HS-27A (cell line): ENCODE data around the gene SPATC1L.
"Not testable (repeated sequence)": the region's sequence is repeated elsewhere in the genome, so short reads cannot be mapped to it uniquely, and the experiment has no call there.

Experiments used
- DNase-seq: peaks from one replicate; pipeline ENCODE4 v3.0.0-alpha.2; 2012; ENCODE audit warnings: low read depth, missing footprints

Gene SPATC1L

DNA sequence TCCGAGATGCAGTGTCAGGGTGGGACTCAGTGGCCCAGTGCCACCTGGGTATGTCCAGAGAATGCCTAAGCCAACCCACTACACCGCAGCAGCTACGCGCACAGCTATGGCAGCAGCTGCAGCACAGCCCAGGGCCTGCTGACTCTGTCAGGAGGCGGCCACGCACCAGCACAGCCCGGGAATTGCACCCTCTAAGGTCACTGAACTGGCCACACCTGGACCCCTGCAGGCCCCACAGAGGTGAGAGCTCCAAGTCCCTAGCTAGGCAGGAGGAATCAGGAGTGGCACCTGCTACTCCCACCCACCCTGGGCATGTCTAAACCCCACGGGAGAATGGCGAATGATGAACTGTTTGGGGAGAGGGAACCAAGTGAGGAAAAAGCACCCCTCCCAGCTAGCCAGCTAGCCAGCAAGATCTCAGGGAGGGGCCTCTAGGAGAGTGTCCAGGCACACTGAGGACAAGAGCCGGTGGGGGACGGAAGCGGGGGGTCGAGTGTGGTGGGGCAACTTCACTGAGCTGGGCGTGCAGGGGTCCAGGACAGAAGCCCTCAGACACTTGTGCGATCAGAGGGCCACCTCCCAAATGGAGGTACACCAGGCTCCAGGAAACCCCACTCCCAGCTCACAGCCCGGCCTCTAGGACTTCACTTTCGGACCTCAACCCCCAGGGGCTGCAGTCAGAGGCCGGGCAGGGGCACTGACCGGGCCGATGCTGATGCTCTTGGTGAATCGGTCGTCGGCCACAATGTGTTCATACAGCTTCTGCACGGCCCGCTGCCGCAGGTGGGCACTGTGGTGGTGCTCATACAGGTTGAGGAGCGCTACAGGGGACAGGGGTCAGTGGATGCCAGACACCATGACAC, 30.4 kb upstream of the SPATC1L start:
- DNase-seq: no peak

DNA sequence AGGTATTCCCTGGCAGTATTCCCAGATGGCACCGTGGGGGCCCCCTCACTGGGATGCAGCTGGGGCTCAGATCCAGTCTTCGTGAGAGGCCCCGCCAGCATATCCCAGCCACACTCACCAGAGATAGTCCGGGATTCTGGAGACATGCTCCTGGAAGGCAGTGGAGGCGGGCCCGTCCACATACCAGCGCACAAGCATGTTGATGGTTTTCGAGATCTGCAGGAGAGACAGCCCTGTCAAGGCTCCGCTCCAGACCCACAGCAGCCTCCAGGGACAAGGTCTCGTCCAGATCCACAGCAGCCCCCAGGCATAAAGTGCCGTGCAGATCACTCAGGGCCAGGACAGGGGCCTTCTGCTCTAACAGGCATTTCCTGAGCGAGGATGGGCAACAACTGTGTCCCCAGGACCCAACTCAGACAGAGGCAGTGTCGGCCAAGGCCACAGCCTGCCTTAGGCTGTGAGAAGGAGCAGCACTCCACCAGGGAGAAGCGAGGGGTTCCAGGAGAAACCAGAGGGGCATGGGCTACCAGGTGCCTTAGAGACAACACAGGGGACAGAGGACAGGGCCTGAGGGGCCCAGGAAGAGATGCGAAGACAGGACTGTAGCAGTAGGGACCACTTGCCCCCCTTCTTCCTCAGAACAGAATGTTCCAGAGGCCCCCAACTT, 29.5 kb upstream of the SPATC1L start:
- no peak for DNase-seq

DNA sequence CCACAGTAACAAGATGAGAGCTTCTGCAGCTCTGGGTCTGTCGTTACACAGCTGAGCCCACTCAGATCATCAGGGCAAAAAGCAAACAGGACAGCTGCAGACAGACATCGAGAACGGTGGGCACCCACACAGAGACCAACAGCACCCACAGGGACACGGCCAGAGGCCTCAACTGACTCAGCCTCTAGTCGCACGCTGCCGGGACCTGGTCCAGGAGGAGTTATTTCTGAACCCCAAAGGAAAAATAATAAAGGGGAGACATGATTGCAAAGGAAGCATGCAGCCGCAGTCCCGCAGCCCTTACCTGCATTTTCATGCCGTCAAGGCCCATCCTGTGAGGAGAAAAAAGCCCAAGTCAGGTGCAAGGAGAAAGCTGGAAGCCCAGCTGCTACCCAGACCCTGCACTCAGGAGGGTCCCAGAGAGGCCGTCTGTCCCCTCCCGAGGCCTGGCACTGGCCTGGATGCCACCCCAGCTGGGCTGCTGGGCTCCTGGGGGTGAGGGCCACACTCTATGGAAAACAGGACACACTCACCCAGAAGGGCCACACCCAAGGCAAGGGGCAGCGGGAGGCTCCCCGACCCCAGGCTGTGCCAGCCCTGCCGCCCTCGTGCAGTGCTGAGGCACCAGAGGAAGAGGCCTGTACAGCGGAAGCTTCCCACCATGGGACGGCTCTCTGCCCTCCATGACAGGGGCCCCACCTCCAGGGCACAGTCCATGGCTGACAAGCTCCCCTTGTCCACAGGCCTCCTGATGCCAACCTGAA, 28.6 kb upstream of the SPATC1L start:
- no peak for DNase-seq

DNA sequence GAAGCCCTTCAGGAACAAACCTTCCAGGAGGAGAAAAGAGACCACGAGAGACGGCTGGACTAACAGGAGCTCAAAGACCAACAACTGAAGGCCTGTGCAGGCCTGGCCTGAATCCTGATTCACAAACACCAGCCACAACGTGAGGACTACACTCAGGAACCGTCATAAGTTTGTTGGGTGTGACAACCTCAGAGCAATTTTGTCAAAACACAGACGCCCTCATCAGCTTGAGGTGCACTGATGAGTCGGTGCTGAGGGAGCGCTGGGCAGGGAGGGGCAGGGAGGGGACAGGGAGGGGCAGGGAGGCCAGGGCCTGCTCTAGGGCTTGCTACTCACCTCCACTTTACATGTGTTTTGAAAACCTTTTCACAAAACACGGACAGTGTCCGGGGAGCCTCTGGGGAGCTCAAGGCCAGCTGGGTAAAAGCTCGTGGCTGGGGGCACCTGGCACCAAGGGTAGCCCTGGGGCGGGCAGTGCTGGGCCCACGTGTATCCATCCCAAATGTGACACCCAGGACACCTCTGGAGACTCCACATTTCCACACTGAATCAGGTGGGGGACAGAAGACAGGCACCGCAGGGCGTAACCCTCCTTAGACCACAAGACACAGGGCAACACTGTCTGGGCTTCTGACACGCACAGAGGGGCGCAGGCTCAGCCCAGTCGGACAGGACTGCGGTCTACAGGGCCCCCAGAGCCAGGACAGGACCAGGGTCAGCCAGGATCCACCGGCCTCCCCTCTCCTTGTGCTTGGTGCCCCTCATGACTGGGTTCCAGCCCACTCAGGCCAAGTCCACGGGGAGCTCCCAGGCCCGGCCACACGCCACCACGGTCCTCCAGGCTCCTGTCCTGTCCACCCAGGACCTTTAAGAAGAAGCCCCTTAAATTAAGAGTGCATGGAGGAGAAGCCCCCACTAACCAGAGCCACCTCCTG, 27.8 kb upstream of the SPATC1L start:
- no peak for DNase-seq

DNA sequence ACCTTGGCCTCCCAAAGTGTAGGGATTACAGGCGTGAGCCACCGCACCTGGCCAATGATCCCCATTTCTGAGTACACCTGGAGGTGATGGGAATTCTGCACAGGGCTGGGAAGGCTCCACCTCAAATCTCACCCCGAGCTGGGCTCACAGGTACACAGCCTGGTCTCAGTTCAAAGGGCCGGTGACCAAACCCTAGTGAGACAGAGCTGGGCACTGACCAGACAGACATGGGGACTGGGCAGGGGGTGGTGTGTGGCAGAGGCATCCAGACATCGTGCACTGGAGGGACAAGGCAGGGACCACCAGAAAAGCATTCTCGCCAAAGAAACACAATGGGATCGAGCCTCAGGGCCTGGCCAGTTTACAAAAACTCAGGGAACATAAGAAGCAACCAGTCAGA, 27.1 kb upstream of the SPATC1L start:
- DNase-seq: no peak

DNA sequence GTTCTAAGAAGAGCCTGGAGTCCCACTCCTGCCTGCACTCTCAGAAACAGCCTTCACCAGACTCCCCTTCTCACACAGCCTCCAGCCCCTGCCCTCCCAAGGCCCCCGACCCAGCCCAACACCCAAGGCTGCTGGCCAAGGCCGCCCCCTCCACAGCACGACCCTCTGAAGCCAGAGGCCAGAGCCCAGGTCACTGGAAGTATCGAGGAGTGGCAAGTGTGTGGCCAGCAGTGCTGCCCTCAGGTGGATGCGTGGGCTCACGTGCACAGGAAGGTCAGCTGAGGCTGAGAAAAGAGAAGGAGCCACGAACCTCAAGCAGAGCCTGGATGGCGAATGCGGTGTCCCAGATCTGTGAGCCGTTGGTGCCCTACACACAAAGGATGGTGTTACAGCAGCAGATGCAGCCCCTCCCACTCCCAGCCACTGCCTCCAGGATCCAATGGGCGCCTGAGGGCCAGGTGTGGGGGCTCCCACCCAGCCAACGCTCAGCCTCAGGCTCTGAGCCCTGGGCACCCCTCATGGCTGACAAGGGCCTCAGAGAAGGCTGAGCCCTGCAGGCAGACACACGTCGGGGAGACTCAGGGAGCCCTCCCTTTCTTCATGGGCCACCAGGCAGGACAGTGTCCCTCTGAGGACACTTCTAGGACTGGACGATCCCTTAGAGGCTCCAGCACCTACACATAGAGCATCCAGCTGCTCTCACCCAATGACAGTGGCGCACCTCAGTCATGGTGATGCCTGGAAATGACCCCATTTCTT, 26.3 kb upstream of the SPATC1L start:
- no peak for DNase-seq

DNA sequence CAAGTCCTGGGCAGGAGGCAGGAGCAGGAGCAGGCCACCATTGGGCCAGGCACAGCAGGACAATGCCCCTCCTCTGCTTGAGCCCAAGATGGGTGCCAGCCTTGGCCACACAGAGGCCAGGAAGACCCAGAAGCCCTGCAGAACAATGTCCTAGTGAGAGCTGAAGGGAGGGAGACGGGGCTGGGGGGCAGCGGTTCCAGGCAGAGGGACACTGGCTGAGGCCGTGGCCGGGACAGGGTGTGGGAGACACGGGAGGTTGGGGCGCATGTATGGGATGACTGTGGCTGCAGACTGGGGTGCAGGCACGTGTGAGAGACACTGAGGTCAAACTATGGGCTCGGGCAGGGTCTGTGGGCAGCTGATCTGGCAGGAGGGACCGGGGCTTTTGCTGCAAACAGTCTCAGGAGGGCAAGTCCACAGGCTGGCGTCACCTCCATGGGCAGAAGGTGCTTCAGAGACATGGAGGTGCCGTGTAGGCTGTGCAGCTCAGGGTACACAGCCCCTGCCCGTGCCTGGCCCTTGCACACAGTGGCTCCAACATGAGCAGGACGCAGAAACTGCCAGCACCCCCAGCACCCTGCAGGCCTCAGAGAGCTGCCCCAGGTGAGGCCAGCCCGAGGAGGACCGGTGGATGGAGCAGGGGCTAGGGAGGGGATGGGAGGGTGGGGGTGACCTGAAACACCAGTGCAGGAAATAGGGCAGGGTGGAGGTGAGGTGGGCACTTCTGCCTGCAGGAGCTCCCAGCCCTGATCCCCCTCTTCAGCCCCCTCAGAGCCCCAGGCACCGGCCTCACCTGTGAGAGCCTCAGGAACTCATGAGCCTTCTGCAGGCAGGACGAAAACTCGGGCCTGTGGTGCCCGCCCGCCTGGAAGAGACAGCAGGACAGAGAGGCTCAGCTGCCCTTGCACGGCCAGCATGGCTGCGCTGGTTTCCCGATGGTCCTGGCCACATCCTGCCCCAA, 24.8 kb upstream of the SPATC1L start:
- no peak for DNase-seq

DNA sequence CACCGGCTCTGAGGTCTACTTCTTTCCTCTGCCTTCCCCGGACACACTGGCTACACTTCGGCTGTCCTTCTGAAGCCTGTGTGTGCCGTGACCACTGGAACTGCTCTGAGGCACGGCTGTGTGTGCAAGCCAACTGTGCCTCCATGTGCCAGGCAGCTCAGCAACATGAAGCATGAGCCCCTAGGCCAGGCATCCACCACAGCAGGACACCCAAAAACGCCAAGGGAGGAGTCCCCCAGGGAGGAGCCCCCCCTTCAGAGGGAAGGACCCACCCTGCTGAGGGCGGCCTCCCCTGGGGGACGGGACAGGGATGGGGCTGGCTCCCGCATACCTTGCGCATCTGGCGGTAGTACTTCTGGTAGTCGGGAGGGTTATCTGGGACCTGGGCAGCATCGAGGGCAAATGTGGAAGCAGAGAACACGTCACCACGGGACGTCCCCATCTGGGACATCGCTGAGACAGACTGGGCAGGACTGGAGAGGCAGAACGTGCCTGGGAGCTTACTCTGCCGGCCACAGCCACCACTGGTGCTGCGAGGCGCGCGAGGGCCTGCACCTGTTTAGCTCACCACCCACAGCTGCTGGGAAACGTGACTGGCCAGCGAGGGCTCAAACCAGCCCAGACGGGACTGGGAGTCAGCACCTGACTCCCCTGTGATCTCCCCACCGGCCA, 23.8 kb upstream of the SPATC1L start:
- no peak for DNase-seq

DNA sequence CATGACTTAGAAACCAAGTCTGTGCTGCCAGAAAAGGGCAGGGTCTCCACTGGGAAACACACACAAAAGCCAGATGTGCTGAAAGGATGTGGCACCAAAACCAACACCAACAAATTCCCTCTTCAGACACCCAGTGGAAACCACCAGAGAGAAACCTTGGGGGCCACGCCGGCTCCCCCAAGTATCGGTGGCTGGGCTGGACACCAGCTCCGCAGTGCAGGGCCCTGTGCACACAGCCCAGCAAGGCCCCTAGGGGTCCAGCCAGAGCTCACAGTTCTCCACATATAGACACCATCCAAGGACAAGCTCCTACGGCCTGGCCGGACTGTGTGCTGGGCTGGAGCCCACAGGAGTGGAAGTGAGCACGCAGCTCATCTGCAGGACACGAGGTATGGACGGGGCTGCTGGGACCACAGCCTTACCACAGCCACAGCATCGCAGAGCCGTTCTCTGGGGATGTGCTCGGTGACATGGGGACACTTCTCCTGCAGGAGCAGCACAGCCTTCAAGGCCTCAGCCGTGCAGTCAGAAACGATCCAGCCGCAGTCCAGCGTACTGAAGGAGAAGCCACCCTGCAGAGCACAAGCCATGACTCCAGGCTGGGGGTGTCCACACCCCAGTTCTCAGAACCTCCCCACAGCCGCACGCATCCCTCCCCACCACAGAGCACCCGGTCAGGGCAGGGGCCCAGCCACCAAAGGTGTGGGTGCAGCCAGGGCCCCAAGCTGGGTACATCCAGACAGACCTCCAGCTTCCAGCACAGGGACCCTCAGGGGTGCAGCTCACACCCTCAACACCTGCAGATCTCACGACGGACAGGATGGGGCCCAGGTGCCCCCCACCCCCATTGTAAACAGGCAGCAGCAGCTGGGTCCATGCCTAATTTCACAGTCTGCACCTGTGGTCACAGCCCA, 23.0 kb upstream of the SPATC1L start:
- DNase-seq: no peak

DNA sequence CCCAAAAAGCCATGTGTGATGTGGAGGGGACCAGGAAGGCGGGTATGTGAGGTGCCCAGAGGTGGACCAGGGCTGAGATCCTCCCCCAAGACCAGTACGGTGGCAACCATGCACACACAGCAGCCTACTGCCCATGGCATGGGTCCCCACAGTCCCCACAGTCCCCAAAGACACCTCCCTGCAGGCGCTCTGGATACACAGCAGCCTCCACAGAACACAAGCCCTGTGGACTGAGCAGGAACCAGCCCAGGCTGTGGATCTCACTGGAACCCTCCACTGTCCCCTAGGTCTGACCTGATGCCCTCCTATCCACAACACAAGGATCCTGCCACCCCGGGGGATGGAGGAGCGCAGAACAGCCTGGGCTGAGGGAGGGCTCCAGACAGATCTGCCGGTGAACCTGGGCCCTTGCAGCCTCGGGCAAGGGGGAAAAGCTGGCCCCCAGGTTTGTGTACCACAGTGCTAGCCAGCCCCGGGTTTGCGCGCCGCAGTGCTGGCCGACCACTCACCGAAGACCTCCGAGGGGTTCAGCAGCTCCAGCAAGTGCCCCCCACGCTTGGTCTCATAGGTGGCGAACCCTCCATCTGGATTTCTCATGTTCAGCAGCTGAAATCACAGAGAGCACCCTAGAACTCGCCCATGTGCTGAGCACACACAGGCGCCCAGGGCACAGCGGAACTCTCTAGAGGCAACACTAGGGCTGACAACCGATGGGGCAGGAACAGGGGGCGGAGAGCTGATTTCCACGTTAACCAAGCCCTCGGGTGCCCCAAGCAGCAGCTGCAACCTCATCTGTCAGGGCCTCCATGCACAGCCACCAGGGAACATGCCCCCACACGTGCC, 22.1 kb upstream of the SPATC1L start:
- no peak for DNase-seq

DNA sequence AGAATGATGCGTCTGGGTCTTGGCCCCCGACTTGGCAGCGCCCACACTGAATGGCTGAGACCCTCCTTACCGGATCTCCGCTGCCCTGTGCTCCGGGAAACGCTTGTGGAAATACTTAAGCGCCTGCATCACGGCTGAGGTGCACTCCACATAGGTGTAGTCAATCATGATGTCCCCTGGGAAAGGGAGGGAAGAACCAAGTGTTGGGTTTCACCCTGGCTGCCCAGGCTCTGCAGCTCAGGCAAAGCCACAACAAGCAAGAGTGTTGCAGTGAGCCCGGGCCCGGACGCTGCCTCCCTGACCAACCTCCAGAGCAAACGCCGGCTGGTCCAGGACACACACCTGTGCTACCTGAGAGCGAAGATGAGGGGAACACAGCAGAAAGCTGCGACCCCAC, 21.5 kb upstream of the SPATC1L start:
- DNase-seq: no peak

DNA sequence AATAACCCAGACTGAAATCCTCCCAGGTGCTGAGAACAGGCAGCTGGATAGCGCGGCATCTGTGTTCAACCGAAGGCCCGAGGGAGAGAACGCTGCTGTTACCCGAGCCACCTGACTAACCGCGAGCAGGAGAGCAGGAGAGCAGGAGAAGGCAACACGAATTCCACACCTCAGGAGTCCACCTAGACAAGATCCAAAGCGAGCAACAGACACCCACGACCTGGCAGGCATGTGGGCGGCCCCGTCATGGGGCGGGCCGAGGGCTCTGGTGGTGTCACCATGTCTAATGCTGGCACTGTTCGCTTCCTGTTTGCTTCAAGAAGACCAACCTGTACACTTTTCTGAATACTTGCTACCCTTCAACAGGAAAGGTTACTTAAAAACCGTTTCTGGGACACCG, 20.9 kb upstream of the SPATC1L start:
- DNase-seq: no peak

DNA sequence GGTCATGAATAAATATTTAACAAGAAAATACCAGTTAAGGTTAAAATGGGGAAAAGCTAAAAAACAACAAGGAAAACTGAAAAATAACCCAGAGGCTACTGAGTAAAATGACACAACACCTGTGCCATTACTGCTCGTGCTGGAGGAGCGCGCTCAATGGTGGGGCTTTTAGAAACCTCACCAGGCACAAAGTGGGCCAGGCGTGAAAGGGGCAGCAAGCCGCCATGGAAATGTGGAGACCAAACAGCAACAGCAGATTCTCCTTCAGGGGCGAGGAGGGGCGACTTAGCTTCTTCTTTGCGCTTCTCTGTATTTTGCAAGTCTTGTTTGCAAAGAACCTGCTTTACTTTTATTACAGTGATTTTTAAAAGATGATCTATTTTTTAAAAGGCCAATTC, 18.9 kb upstream of the SPATC1L start:
- DNase-seq: no peak

DNA sequence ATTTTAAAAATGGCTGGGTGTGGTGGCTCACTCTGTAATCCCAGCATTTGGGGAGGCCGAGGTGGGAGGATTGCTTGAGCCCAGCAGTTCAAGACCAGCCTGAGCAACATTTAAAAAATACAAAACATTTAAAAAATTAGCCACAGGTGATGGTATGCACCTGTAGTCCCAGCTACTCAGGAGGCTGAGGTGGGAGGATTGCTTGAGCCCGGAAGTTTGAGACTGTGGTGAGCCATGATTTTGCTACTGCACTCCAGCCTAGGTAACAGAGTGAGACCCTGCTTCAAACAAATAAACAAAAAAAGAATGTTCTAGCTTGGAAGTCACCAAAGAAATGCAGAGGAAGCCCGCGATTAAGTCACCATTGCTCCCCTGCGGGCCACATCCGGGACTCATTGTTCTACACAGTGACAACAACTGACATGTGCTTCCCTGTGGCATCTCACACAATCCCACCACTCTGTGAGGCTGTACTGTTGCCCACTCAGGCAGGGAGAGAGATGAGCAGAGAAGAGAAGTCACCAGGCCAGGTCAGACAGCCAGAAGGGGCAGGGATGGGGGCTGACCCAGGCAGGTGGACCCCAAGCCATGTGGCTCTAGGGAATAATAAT, 18.4 kb upstream of the SPATC1L start:
- DNase-seq: no peak

DNA sequence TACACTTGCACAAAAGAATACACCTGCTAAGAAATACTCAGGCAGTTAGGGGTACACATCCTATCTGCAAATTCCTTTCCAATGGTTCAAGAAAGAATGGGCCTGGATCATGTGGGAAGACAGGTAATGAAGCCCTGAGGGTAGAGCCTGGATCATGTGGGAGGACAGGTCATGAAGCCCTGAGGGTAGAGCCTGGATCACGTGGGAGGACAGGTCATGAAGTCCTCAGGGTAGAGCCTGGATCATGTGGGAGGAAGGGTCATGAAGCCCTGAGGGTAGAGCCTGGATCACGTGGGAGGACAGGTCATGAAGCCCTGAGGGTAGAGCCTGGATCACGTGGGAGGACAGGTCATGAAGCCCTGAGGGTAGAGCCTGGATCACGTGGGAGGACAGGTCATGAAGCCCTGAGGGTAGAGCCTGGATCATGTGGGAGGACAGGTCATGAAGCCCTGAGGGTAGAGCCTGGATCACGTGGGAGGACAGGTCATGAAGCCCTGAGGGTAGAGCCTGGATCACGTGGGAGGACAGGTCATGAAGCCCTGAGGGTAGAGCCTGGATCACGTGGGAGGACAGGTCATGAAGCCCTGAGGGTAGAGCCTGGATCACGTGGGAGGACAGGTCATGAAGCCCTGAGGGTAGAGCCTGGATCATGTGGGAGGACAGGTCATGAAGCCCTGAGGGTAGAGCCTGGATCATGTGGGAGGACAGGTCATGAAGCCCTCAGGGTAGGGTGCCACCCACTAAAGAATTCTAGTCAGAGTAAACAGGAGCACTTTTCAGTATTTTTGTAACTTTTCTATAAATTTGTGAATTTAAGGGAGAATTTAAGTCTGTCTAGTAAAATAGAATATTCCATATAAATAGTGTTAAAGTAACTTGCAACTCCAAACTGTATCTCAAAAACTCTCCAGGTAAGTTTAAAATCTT, 16.9 kb upstream of the SPATC1L start:
- not testable (repeated sequence) for DNase-seq
